EL (cell line): ENCODE data around the gene CLIP4.

Experiments used
- DNase-seq: peaks from one replicate; pipeline ENCODE4 v3.0.0-alpha.2; 2016

Gene CLIP4

DNA sequence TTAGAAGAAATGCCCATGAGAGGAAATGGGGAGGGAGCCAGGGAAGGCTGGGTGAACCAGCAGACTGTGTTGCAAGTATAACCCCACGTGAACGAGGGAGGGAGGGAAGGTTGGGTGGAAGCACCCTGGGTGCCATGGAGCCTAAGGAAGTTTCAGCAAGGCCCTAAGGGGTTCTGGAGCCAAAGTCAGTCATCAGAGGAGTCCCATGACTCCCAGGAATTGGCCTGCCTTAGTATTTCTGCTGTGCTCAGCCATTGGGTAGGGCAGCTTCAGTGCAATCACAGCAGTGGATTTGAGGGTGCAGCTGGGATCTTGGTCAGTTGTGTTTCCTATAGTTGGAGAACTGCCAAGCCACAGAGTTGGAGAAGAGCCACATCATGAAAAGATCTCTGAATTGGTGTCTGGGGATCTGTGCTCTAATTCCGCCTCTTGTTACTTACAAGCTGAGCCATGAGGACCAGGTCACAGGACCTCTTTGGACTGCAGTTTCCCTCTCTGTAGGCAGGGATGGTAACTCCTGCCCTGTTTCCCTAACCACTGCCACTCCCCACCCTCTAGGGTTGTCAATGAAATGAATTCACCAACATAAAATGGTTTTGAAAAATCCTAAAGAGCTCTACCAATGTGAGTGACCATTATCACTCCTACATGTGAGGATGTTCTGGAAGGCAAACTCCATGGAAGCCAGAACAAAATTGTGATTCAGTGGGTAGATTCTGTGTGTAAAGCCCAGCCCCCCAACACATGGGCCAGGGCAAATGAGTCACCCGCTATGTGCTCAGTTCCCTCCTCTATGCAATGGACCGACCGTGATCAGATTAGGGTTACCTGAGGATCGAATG is 108.9 kb downstream of the CLIP4 start:
- peak; percentile 41 for DNase-seq

DNA sequence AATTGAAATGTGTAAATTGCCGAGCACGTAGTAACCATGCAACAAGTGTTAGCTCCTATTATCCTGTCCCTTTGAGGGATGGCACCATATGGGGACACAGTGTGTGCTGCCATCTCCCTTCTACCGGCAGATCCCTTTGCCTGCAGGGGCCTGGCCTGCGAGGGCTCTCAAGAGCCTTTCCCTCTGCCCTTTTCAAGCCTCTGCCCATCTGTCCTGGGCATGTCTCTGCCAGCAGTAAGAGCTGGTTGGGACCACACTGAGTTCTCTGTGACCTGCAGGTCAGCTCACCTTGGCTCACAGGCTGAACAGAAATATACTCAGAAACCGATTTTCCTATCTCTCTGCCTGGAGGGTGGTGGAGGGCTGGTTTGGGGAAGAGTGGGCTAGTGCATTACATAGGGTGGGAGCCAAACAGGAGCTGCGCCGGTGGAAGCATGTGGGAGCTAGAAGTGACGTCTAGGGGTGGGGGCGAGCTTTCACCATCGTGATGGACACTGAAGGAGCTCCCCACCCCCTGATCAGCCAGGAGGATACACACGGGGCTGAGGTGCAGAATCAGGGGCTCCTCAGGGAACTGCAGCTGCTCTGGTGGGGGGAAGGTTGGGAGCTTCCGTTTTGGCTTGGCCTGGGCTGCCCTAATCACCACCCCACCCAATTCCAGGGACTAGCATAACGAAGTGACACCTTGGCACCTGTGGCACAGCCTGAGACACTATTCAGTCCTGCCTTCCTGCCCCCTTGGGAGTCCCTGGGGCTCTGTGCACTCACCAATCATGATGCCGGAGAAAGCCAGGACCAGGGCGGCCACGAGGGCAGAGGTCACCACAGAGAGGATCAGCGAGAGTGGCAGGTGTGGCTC is 109.7 kb downstream of the CLIP4 start:
- no peak for DNase-seq

DNA sequence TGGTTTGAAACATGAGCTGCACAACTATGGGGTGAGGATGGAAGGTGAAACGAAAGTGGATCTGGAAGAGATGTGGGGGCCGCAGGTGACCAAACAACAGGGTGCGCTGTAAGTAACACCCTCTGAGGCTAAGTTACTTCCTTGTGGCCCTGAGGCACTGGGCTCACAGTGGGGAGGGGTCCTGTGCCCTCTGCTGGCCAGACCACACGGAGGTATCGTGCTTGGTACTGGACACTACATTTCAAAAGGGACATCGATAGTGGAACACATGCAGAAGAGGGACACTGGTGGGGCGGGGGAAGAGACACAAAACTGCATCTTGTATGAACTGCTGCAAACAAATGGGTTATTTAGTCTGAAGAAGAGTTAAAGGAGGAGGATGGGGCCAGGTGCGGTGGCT is 110.6 kb downstream of the CLIP4 start:
- no peak for DNase-seq

DNA sequence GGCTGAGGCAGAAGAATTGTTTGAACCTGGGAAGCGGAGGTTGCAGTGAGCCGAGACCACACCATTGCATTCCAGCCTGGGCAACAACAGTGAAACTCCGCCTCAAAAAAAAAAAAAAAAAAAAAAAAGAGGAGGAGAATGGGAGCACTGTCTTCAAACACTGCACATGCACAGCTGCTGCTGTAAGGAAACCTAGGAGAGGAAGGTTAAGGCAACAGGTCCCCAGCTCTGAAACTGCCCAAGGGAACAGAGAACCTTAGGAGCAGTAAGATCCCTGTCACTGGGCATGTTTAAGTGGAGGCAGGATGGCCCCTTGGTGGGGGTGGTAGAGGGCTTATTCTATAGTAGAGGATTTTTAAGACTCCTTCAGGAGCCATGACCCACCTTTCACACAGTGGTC is 111.2 kb downstream of the CLIP4 start:
- DNase-seq = no peak

DNA sequence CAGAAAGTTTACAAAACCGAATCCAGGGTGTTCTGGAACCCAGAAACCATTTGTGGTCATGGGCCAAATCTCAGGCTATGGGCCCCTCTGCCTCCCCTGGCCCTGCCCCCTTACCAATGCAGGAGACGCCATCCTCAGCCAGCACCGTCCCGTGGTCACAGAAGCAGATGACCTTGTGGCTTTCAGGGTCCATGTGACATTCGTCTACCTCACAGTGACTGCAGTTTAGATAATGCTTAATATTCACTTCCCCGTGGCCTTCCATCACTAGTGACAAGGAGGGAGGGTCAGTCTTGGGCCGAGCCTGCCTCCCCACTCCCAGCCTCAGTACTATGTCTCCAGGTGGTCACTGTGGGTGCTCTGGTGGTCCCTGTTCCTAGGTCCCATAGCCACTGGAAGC is 111.6 kb downstream of the CLIP4 start:
- DNase-seq = no peak

DNA sequence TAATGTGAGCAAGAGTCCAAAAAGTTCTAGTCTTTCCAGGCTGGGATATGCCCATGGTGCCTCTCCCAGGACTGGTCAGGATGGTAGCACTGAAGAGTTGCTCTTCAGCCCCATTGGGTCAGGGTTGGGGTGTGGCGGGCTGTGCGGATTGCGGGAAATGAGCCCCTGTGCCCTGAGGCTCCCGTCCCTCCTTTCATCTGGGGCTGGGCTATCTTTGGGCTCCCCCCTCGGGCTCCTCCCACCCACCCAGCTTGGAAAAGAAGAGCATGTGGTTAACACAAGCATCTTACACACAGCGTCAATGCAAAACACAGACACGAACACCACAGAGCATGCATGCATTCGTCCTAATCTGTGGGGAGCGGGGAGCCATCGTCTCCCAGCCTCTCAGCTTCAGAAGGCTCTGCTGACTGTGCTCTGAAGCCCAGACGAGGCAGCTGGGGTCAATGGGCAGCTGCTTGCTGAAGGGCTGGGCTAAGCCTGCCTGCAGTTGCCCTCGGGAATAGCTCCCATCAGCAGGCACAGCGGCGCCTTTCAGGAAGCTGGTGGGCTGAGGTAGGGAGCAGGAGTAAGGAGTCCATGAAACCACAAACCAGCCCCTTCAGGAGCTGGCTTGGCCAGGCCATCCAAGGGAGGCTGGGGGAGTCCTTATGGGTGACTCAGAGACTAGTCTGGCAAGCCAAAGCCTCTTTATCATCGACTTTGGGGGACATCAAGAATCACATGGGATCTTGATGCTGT is 112.9 kb downstream of the CLIP4 start:
- peak; percentile 72 for DNase-seq

DNA sequence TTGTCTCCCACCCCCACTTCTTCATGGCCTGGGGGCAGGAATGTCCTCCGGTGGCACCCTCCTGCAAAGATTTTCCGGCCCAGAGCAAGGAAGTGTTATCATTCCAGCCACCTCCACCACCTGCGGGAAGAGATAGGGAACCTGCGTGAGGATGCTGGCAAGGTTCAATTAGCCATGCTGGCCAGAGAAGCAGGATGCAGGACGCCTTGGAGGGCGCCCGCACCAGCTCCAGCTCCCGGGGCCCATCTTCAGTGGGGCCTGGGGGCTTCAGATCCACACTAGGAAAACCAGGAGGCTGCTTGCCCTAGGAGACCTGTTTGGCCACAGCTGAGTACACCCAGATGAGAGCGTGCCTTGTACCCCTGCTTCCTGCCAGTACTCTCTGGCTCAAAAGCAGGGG is 113.7 kb downstream of the CLIP4 start:
- no peak for DNase-seq

DNA sequence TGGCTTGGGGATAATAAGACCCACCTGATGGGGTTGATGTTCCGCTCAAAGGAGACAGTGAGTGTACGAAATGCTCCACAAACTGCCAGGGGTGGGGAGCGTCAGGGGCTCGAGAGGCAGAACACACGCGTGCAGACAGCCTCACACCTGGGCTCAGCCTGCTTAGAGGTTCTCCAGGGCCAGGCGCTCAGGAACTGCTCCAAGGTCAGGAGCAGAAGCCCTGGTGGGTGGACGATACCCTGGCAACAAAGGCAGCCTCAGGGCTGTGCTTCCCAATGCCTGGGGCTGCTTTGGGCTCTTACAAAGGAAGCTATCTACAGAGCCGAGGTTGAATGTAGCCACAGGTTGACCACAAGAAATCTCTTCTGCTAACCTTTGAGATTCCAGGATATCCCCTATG is 114.4 kb downstream of the CLIP4 start:
- DNase-seq = no peak

DNA sequence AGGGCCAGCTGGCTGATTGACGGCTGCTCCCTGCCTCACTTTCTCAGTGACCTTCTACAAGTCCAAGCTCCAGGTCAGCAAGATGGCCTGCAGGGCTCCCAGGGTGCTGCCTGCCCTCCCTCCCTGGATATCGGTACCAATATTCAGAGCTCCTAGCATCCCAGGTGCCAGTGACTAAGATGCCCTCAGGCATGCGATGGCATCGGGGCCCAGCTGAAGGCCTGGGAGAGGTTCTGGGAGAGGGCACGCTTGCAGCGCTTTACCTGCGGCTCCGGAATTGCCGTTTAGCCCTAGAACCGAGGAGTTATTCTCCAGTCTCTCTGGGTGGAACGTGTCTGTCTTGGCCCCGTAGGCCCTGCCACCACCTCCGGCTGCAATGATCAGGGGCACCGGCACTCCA is 116.8 kb downstream of the CLIP4 start:
- no peak for DNase-seq

DNA sequence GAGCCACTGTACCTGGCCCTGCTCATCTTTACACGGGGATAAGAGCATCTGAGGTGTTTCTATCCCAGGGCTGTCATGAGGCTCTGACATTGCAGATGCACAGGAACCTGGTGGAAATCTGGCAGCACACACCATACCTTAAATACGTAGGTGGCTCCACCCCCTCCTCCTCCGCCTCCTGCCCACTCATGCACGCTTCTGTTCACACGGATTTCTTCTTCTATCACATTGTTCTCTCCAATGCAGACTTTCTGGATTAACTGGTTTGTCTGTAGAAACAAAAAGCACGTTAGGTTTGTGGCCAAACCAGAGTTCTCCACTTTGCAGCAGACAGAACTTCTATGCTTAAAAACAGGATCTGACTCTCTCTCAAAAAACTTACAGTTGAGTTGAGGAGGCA is 118.2 kb downstream of the CLIP4 start:
- no peak for DNase-seq

DNA sequence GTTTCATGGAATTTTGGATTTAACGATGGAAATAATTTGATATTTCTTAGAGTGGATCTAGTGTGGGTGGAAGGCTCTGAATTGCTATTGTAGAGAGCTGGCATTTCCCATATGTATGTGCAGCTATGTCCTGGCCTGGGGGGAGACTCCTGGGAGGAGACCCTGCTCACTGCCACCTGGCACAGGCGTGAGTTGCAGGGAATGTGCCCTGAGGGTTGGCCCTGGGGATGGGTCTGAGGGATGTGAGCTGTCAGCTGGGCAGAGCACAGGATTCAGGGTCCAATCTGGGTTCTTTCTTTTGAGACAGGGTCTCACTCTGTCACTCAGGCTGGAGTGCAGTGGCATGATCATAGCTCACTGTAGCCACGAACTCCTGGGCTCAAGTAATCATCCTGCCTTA is 120.2 kb downstream of the CLIP4 start:
- DNase-seq = no peak

DNA sequence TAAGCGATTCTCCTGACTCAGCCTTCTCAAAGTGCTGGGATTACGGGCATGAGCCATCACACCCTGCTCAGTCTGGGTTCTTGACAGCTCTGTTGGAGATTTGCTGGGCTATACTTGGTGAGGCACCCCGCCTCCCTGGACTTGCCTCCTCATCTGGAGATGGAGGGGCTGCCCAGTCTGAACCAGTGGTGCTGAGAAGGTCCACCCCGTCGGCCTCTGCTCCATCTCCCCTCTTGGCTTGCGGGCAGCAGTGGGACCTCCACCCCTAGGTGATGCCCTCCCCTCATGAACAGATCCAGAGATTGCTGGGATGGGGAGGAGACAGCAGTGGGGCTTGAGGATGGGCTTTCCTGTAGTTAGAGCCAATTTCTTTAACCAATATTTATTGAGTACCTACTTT is 120.9 kb downstream of the CLIP4 start:
- no peak for DNase-seq

DNA sequence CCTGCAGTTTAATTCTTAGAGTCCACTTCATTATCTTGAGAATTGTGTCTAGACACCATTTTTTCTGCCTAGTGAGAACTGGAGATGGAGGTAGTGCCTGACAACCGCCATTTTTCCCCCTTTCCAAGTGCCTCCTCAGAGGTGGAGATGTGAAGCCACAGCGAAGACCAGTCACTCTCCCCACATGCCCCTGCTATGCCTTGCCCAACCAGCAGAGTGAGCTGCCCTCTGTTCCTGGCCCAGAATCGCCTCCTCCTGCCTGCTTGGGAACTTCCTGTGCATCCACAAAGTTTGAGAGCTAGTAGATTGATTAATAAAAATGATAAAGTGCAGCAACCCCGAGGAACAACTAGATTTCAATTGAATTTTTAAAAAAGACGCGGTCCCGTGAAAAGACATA is 123.3 kb downstream of the CLIP4 start:
- peak; percentile 48 for DNase-seq
